HG02623 (cell line): Measurements from ENCODE around the gene CPM.
"Not testable (repeated sequence)": the region's sequence is repeated elsewhere in the genome, so short reads cannot be mapped to it uniquely, and the experiment has no call there.

Source experiments
- ATAC-seq: cut with Tn5 transposase; IDR thresholded peaks from one replicate; pipeline ENCODE4 v1.9.1; 2021; ENCODE audit warnings: moderate library complexity; ENCODE audit not compliant: unreplicated experiment

Gene CPM

GRCh38 chr12:68833508-68833907 is 99.5 kb downstream of the CPM start:
- no peak for ATAC-seq

GRCh38 chr12:68832504-68832867 is 100.5 kb downstream of the CPM start:
- ATAC-seq, result no peak

DNA sequence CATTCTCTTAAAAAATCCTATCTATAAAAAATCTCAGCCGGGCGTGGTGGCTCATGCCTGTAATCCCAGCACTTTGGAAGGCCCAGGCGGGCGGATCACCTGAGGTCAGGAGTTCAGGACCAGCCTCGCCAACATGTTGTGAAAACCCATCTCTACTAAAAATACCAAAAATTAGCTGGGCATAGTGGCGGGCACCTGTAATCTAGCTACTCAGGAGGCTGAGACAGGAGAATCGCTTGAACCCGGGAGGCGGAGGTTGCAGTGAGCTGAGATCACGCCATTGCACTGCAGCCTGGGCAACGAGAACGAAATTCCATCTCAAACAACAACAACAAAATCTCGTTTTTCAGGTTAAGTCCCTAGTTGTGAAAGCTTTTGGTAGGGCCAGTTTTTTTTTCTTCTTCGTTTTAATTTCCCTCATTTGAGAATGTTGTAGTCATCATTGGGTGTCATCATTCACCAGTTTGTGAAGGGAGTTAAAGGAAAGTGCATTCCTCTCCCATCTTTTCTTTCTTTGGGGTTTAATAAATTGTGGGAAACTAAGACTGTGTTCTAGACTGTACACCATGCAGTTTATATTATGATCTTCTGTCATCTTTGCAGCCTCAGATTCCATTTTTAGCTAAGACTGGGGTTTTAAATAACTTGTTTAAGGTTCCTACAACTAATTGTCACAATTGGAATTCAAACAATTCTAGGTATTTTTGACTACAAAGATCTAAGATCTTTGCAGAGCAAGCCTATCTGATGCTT is 101.0 kb downstream of the CPM start:
- no peak for ATAC-seq

DNA sequence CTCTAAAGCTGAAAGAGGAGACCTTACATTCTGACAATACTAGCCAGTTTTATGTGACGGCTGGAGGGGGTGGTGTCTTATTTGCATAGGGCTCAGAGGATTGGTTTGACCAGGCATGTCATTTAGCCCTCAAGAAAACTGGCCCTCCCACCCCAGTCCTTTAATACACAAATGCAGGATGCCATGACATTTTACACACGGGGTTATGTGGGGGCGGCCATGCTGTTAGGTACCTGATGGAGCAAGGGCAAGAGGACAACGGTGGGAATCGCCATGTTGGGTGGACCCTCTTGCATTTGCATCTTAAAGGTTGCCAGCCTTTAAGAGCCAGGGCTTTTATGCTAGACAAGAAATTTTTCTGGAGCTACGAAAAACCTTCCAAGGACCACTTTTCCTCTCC is 101.7 kb downstream of the CPM start:
- no peak for ATAC-seq

- no peak for ATAC-seq
Observed at GRCh38 chr12:68828672-68829068, 104.3 kb downstream of the CPM start.

GRCh38 chr12:68827895-68828671 is 104.9 kb downstream of the CPM start:
- ATAC-seq, result no peak

- no peak for ATAC-seq
Observed at GRCh38 chr12:68825569-68826217, 107.3 kb downstream of the CPM start.

GRCh38 chr12:68824597-68825250 is 108.2 kb downstream of the CPM start:
- ATAC-seq, result no peak

DNA sequence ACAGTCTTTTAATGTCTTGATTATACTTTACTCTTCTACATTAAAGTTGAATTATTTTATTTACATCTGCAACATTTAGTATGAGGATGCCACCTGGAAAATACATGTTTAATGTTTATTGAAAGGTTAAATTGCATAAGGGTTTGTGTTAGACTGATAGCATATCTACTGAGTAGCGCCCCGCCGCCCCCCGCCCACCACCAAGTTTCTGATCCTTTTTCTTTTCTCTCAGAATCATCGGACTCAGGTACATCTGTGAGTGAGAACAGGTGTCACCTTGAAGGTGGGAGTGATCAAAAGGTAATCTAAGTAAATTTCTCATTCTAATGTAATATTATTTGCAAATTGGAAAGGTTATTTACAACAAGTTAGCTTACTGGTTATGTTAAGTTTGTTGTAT is 108.8 kb downstream of the CPM start:
- no peak for ATAC-seq

DNA sequence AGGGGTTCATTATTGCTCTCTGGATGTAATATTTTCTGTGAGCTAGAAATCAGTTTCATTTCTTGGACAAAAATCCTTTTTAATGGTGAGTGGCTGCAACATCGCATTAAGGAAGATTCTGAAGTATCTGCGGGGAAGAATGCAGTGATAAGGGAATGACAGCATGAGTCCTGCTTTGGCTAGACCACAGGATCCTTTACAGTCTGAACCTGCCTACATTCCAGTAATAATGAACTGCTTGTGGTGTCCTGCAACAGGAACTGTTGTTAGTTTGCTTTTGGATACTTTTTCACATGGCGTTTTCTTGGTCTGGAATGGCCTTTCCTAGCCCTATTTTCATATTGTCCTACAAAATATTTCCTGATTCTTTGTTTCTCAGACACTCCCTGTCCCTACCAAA is 109.3 kb downstream of the CPM start:
- no peak for ATAC-seq

GRCh38 chr12:68821357-68822188 is 111.4 kb downstream of the CPM start:
- no peak for ATAC-seq

GRCh38 chr12:68819481-68819880 is 113.5 kb downstream of the CPM start:
- ATAC-seq, result not testable (repeated sequence)

- ATAC-seq, result no peak
Observed at GRCh38 chr12:68815928-68816800, 116.8 kb downstream of the CPM start.

DNA sequence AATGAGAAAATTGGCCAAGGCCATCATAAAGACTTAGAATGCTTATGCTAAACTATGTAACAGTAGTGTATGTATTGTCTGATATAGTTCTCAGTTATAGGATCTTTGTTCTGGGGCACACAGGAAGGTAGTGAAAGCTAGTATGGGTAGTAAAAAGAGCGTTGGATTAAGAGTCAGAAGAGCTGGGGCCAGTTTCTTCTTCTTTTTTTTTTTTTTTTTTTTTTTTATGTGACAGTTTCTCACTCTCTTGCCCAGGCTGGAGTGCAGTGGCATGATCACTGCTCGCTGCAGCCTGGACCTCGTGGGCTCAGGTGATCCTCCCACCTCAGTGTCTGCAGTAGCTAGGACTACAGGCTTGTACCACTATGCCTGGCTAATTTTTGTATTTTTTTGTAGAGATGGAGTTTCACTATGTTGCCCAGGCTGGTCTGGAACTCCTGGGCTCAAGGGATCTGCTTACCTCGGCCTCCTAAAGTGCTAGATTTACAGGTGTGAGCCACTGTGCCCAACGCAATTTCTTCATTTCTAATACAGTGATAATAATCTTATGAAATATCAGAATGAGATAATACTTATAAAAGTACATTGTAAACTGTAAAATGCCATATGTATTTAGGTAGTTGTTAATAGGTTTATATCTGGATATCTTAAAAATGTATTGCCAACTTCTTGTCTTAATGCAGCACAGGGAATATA is 117.6 kb downstream of the CPM start:
- no peak for ATAC-seq

DNA sequence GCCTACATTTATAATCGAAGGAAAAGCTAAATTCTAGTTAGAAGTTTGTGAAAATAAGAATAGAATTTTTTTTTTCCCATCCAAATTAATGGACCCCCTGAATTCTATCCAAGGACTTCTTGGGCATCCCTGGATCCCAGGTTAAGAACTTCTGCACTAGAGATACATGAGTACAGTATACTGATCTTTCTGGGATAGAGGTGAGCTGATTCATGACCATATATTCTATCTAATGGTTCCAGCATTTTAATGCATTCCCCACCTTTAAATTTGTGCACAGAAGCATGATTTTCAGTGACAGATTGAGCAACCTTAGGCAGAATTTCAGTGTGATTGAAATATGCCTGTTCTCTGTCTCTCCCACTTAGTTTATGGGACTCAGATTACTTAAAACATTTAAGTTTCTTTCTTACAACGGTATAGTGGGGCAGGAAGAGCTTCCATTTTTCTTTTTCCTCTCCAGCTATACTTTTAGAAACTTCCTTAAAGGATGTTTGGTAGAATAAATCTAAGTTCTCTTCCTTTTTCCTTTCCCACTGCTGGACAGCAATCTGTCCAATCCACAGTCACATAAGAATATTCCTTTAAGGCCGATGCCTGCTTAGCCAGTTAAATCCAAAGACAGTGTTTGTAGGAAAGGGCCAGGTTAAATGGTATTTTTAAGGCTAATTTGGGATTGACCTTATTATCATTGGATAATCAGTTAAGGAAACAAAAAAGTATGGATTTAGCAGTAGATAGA is 118.3 kb downstream of the CPM start:
- ATAC-seq, result no peak

- ATAC-seq, result no peak
Observed at GRCh38 chr12:68813242-68813593, 119.8 kb downstream of the CPM start.

DNA sequence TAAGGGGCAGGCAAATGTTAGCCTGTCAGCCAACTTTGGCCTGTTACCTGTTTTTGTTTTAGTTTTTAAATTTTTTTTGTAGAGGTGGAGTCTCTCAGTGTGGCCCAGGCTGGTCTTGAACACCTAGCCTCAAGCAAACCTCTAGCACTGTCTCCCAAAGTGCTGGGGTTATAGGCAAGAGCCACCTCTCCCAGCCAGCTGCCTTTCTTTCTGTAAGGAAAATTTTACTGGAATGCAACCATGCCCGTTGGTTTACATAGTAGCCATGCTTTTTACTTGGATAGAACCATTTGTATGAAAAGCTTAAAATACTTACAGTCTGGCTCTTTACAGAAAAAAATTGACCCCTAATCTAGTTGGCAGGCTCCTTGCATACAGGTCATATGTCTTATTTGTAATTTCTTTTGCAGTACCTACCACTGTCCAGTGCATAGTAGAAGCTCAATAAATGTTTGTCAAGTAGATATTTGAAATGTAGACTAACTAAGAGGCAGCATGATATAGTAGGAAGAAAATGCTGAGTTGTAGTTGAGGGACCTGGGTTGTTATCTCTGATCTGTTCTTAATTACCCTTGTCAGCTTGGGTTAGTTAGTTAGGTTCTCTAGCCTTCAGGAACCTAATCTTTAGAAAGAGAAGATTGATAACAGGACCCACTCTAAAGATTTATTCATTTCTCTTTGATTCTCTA is 120.3 kb downstream of the CPM start:
- ATAC-seq, result no peak

DNA sequence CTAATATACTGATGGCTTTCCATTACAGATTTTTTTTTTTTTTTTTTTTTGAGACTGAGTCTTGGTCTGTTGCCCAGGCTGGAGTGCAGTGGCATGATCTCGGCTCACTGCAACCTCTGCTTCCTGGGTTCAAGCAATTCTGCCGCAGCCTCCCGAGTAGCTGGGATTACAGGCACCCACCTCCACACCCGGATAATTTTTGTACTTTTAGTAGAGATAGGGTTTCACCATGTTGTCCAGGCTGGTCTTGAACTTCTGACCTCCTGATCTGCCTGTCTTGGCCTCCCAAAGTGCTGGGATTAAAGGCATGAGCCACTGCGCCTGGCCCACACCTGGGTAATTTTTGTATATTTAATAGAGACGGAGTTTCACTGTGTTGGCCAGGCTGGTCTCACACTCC is 121.4 kb downstream of the CPM start:
- ATAC-seq, result not testable (repeated sequence)
